ENCODE data around the gene ABCA3.
"Not testable (repeated sequence)": the region's sequence is repeated elsewhere in the genome, so short reads cannot be mapped to it uniquely, and the experiment has no call there.

Gene ABCA3

GRCh38 chr16:2250652-2251295 is 89.8 kb downstream of the ABCA3 start:
- DNase-seq = peak; percentile 59

- DNase-seq = no peak
Observed at GRCh38 chr16:2246301-2246885, 94.1 kb downstream of the ABCA3 start.

DNA sequence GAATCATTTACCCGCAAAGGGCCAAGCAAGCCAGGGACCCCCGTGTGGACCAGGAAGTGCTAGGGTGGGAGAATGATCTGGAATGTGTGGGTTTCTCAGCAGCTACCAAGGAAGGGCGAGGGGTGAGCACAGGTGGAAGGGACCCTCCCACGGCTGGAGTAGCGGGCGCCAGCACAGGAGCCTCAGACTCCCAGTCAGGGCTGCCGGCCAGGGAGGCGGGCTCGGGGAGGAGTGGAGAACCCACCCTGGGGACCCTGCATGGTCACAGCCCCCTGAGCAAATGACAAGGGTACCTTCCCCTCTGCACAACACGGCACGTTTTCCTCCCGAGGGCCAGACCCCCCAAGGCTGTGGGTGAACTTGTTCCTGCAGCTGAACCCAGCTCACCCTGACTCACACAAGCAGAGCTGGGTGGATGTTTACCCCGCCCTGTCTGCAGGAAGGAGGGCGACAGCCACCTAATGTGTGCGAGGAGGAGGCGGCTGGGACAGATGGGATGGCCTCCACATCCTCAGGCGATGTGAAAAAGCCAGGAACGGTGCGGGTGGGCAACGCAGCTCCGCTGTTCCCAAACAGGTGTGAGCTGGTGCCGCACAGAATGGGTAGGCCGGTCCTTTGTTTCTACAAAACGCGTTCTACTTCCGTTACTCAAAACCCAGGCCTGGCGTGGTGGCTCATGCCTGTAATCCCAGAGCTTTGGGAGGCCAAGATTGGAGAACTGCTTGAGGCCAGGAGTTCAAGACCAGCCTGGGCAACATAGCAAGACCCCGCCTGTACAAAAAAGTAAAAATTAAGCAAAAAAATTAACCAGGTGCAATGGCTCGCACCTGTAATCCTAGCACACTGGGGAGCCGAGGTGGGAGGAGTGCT is 95.4 kb downstream of the ABCA3 start:
- no peak for DNase-seq

DNA sequence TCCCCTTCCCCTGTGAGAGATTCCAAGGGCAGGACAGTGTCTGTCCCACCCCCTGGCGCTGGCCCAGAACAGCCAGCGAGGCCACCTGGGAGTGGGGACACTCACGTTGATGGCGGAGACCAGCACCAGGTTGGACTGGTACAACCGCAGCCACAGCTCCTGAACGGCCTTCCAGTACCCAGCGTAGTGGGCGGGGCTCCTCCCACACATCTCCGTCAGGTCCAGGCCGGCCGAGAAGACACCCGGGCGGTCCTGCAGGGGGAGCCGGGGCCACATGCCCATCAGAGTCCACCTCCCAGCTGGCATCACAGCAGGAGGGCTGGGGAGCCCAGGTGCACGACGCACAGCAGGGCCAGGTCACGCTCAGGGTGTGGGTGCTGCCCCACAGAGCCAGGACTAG is 96.2 kb downstream of the ABCA3 start:
- no peak for DNase-seq

DNA sequence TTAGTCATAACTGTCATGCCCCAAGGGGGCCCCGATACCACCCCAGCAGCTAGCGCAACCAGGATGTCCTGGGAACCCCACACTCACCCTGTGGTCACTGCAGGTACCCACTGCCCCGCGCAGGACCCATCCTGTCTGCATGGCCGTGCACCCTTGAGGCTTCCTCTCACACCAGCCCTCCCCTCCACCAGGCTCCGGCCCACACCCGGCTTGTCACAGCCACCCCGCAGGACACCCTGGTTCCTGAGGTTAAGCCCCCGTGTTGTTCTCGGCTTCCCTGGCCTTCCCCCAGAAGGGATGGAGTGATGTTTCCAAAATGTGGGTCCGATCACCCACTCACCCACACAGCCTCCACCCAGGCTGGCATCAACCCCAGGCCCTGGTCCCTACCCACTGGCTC is 96.7 kb downstream of the ABCA3 start:
- DNase-seq = no peak

GRCh38 chr16:2243031-2243528 is 97.4 kb downstream of the ABCA3 start:
- DNase-seq = no peak

GRCh38 chr16:2242598-2242997 is 97.9 kb downstream of the ABCA3 start:
- DNase-seq = no peak

- not testable (repeated sequence) for DNase-seq
Observed at GRCh38 chr16:2240331-2240730, 100.2 kb downstream of the ABCA3 start.

GRCh38 chr16:2238838-2239675 is 101.5 kb downstream of the ABCA3 start:
- DNase-seq = no peak

GRCh38 chr16:2238150-2238837 is 102.2 kb downstream of the ABCA3 start:
- DNase-seq = no peak

DNA sequence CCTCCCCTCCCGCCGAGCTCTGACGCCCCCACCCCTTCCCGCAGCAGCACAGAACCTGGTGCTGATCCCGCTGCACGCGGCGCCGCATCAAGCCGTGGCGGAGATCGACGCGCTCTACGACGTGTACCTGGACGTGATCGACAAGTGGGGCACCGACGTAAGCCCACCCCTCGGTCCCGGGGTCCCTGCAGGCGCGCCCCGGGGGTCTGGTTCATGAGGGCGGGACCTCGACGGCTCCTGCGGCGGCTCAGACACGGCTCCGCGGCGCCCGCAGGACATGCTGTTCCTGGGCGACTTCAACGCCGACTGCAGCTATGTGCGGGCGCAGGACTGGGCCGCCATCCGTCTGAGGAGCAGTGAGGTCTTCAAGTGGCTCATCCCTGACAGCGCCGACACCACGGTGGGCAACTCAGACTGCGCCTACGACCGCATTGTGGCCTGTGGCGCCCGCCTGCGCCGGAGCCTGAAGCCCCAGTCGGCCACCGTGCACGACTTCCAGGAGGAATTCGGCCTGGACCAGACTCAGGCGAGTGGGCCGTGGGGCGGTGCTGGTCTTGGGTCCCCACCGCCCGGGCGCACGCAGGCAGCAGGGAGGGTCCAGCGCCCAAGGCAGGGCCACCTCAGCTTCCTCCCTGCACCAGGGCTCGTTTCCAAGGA is 102.9 kb downstream of the ABCA3 start:
- DNase-seq = no peak

DNA sequence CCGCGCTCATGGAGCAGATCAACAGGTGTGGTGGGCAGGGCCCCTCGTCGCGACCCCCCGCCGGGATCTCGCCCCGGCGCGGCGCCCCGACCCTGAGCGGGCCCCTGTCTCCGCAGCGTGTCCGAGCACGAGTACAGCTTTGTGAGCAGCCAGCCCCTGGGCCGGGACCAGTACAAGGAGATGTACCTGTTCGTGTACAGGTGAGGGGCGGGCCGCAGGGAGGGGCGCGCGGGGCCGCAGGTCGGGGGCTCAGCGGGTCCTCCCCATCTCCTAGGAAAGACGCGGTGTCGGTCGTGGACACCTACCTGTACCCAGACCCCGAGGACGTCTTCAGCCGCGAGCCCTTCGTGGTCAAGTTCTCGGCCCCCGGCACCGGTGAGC is 103.4 kb downstream of the ABCA3 start:
- DNase-seq = no peak

- peak; percentile 37 for DNase-seq
Observed at GRCh38 chr16:2236337-2237101, 104.0 kb downstream of the ABCA3 start, which contains the start of gene DNASE1L2. Gene DNASE1L2 (plus strand): TSS chr16:2236444. CDS start chr16:2236817, 373 bp downstream.

- no peak for DNase-seq
Observed at GRCh38 chr16:2235695-2236336, 104.7 kb downstream of the ABCA3 start.

DNA sequence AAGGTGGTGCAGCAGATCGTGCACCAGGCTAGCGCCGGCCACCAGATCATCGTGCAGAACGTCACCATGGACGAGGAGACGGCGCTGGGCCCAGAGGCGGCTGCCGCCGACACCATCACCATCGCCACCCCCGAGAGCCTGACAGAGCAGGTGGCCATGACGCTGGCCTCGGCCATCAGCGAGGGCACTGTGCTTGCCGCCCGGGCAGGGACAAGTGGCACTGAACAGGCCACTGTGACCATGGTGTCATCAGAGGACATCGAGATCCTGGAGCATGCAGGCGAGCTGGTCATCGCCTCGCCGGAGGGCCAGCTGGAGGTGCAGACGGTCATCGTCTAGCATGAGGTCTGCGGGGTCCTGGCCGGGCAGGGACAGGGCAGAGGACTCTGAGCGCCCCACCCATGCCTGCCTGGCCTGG is 105.3 kb downstream of the ABCA3 start:
- DNase-seq = no peak

DNA sequence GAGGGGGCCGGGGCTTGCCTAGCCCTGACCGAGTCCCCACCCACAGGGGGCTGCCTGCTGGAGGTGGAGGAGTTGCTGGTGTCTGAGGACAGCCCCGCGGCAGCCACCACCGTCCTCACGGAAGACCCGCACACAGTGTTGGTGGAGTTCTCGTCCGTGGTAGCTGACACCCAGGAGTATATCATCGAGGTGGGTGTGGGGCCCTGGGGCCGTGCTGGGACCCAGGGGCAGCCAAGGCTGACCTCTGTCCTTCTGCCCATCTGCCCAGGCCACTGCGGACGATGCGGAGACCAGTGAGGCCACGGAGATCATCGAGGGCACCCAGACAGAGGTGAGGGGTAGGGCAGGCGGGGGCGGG is 105.7 kb downstream of the ABCA3 start:
- no peak for DNase-seq

GRCh38 chr16:2233872-2234812 is 106.4 kb downstream of the ABCA3 start:
- DNase-seq = no peak

DNA sequence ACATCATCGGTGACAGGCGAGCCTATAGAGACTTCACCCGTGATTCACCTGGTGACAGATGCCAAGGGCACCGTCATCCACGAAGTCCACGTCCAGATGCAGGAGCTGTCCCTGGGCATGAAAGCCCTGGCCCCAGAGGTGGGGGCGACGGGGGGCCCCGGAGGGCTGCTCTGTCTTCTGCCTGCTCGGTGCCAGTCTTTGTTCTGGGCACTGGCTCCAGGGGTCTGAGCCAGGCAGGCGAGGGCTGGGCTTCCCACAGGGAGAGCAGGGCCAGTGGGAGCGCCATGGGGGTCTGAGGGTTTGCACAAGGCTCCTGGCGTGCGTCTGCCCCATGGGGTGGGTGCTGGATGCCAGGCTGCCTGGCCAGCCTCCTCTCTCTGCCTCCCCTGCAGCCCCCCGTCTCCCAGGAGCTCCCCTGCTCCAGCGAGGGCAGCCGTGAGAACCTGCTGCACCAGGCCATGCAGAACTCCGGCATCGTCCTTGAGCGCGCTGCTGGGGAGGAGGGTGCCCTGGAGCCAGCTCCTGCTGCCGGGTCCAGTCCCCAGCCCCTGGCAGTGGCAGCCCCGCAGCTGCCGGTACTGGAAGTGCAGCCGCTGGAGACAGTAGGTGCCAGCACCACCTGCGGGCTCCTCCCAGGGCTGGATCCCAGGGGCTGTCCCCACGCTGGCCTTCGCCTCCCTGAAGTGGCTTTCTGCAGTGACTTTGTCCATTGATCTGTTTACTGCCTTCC is 107.3 kb downstream of the ABCA3 start:
- DNase-seq = no peak

Measured in stimulated activated CD4-positive, alpha-beta T cell treated with anti-CD3 and anti-CD28 coated beads, Interleukin-15, amount 100 ng/mL, for 24 hours (primary cell).